ENCODE data around the gene SLCO4C1.

SLCO4C1 gene

DNA sequence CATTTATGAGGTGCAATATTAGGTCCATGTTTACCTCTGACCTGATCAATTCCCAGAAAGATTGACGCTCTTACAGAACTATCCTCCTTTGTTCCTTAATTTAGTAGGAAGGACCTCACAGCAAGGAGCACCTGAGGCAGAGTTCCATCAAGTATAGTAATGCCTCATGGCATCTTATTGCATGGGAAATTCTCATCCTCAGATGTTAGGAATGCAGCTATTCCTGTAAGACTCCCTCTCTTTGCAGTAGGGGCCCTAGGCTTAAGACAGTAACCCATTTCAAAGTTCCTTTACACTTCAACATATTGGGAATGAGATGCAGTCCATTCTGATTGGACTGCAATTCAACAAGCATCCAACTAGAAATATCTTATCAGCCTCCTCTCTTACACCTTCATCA is 69.8 kb downstream of the SLCO4C1 start:
- TF ChIP-seq ZNF707 (tag by site-specific recombination; IDR thresholded peaks at IDR 0.05) (no peak), ZNF138 (tag by site-specific recombination; IDR thresholded peaks at IDR 0.05; ENCODE audit: borderline replicate concordance) (no peak), ZNF404 (tag by site-specific recombination; IDR thresholded peaks at IDR 0.05) (no peak), ZNF777 (tag by site-specific recombination; IDR thresholded peaks at IDR 0.05; ENCODE audit: borderline replicate concordance) (no peak), ZNF776 (tag by site-specific recombination; IDR thresholded peaks at IDR 0.05; ENCODE audit: borderline replicate concordance) (no peak), ZIC2 (tag by site-specific recombination; IDR thresholded peaks at IDR 0.05) (no peak)
- TF ChIP-seq, protein P1, sequence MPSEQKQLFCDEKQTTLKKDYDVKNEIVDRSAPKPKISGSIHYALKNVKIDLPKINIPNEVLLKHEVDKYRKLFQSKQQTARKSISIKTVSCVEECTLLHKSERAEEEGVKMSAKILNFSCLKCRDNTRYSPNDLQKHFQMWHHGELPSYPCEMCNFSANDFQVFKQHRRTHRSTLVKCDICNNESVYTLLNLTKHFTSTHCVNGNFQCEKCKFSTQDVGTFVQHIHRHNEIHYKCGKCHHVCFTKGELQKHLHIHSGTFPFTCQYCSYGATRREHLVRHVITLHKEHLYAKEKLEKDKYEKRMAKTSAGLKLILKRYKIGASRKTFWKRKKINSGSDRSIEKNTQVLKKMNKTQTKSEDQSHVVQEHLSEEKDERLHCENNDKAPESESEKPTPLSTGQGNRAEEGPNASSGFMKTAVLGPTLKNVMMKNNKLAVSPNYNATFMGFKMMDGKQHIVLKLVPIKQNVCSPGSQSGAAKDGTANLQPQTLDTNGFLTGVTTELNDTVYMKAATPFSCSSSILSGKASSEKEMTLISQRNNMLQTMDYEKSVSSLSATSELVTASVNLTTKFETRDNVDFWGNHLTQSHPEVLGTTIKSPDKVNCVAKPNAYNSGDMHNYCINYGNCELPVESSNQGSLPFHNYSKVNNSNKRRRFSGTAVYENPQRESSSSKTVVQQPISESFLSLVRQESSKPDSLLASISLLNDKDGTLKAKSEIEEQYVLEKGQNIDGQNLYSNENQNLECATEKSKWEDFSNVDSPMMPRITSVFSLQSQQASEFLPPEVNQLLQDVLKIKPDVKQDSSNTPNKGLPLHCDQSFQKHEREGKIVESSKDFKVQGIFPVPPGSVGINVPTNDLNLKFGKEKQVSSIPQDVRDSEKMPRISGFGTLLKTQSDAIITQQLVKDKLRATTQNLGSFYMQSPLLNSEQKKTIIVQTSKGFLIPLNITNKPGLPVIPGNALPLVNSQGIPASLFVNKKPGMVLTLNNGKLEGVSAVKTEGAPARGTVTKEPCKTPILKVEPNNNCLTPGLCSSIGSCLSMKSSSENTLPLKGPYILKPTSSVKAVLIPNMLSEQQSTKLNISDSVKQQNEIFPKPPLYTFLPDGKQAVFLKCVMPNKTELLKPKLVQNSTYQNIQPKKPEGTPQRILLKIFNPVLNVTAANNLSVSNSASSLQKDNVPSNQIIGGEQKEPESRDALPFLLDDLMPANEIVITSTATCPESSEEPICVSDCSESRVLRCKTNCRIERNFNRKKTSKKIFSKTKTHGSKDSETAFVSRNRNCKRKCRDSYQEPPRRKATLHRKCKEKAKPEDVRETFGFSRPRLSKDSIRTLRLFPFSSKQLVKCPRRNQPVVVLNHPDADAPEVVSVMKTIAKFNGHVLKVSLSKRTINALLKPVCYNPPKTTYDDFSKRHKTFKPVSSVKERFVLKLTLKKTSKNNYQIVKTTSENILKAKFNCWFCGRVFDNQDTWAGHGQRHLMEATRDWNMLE (tag by site-specific recombination; conservative IDR thresholded peaks at IDR 0.05; ENCODE audit: low read depth), result no peak
- TF ChIP-seq, protein P2, sequence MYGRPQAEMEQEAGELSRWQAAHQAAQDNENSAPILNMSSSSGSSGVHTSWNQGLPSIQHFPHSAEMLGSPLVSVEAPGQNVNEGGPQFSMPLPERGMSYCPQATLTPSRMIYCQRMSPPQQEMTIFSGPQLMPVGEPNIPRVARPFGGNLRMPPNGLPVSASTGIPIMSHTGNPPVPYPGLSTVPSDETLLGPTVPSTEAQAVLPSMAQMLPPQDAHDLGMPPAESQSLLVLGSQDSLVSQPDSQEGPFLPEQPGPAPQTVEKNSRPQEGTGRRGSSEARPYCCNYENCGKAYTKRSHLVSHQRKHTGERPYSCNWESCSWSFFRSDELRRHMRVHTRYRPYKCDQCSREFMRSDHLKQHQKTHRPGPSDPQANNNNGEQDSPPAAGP (tag by site-specific recombination; IDR thresholded peaks at IDR 0.05), result no peak
- POLR2A ChIA-PET, result no interaction called here
- Histone ChIP-seq H3K27ac (ENCODE audit: extremely low read depth, low read depth, low read length) (no peak overlapping the region), H3K9me3 (ENCODE audit: control insufficient read depth, insufficient read depth, low read depth, low read length) (no peaks in the 10 kb centered on the region; the same call in 1 of the 2 replicates), H3K4me3 (ENCODE audit: low read depth, low read length) (no peak overlapping the region), H3K4me1 (ENCODE audit: control insufficient read depth, insufficient read depth, low read length) (peaks cover 6% of the 10 kb centered on the region; the same call in 1 of the 2 replicates), H3K36me3 (ENCODE audit: control insufficient read depth in 2 of 2, insufficient read depth in 1 of 2, low read length in 2 of 2) (no peaks in the 10 kb centered on the region)
- CTCF ChIA-PET, result no interaction called here

- peaks cover 6% of the 10 kb centered on the region; the same call in 1 of the 2 replicates for H3K4me1 ChIP-seq (ENCODE audit: control insufficient read depth, insufficient read depth, low read length)
- TF ChIP-seq ZNF571 (tag by site-specific recombination; IDR thresholded peaks at IDR 0.05) (no peak), ZNF148 (tag by site-specific recombination; IDR thresholded peaks at IDR 0.05; ENCODE audit: borderline replicate concordance) (no peak), CTCF (tag by site-specific recombination; IDR thresholded peaks at IDR 0.05) (peak; percentile 45; the same call in 1 of the 2 replicates), ZNF366 (tag by site-specific recombination; conservative IDR thresholded peaks at IDR 0.05) (peak; percentile 21; the same call in 1 of the 2 replicates), ZNF654 (tag by site-specific recombination; IDR thresholded peaks at IDR 0.05; ENCODE audit: low read depth) (peak; percentile 90)
- TF ChIP-seq, protein P3, sequence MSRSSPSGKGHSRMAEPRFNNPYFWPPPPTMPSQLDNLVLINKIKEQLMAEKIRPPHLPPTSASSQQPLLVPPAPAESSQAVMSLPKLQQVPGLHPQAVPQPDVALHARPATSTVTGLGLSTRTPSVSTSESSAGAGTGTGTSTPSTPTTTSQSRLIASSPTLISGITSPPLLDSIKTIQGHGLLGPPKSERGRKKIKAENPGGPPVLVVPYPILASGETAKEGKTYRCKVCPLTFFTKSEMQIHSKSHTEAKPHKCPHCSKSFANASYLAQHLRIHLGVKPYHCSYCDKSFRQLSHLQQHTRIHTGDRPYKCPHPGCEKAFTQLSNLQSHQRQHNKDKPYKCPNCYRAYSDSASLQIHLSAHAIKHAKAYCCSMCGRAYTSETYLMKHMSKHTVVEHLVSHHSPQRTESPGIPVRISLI (tag by site-specific recombination; IDR thresholded peaks at IDR 0.05), result peak; percentile 99
- H3K4me3 ChIP-seq (ENCODE audit: low read depth, low read length), result no peak overlapping the region
- no peaks in the 10 kb centered on the region for H3K36me3 ChIP-seq (ENCODE audit: control insufficient read depth in 2 of 2, insufficient read depth in 1 of 2, low read length in 2 of 2)
- ChIA-PET CTCF (interaction anchor here (0.7 to 1.0 kb wide), 6 partner anchors 8 to 268 kb away, joined by 3 to 4 read pairs (median 3); no protein-coding TSS in a partner anchor), POLR2A (no interaction called here)
- H3K9me3 ChIP-seq (ENCODE audit: control insufficient read depth, insufficient read depth, low read depth, low read length), result no peaks in the 10 kb centered on the region; the same call in 1 of the 2 replicates
- H3K27ac ChIP-seq (ENCODE audit: extremely low read depth, low read depth, low read length), result no peak overlapping the region
Measured at GRCh38 chr5:102223542-102224477, 72.3 kb downstream of the SLCO4C1 start.

Measured in HEK293 (cell line).